ENCODE results near the gene MACROH2A1.

- TF ChIP-seq ZBTB43 (CRISPR knock-in tag; IDR thresholded peaks at IDR 0.05), result no peak
- no peak for TF ChIP-seq ZNF219 (CRISPR knock-in tag; IDR thresholded peaks at IDR 0.05; ENCODE audit: borderline replicate concordance)
- no peak for TF ChIP-seq E2F1 (CRISPR knock-in tag; IDR thresholded peaks at IDR 0.05)
- TF ChIP-seq CTCF (IDR thresholded peaks at IDR 0.05), result no peak
- TF ChIP-seq MAX (CRISPR knock-in tag; IDR thresholded peaks at IDR 0.05), result no peak
- TF ChIP-seq NR2C2 (CRISPR knock-in tag; IDR thresholded peaks at IDR 0.05), result no peak
- no peak for TF ChIP-seq ATF2 (CRISPR knock-in tag; IDR thresholded peaks at IDR 0.05; ENCODE audit: borderline replicate concordance, low read depth)
- TF ChIP-seq SP1 (CRISPR knock-in tag; conservative IDR thresholded peaks at IDR 0.05), result no peak
- TF ChIP-seq STAT6 (CRISPR knock-in tag; conservative IDR thresholded peaks at IDR 0.05; ENCODE audit: low read depth), result no peak
- TF ChIP-seq USF1 (CRISPR knock-in tag; IDR thresholded peaks at IDR 0.05), result no peak
- no peak for TF ChIP-seq TP53 (CRISPR knock-in tag; IDR thresholded peaks at IDR 0.05)
These were observed 5.3 kb downstream of the MACROH2A1 start for GRCh38 chr5:135393691-135394090.
